Endothelial cell of umbilical vein (primary cell): ENCODE data around the gene COL23A1. TPM values are rescaled to one million over a fixed set of nuclear protein-coding genes. Genes with fewer than 3 reads are reported as not detected.
A peak's percentile ranks its signal among the peaks of the same experiment; 100 is the strongest.

Source experiments
- BruUV-seq: library from RNA; stranded (reverse); fragments of 400-500 nt; replicated peaks from 2 replicates; lab custom pipeline; 2021; lab: Mats Ljungman, UMichigan
- CTCF ChIA-PET: fragments of 300-600, 350-600 bp; sonication (Branson Sonifier 250); formaldehyde crosslinking; loops from one replicate; lab custom pipeline; 2021; ENCODE audit warnings: antibody characterized with exemption, inconsistent platforms; lab: Charles Lee
- POLR2A ChIA-PET: fragments of 300-600, 350-600 bp; sonication (Branson Sonifier 250); formaldehyde crosslinking; loops from one replicate; lab custom pipeline; 2021; ENCODE audit warnings: antibody characterized with exemption, inconsistent platforms; lab: Charles Lee
- DNase-seq: peaks from one replicate; pipeline ENCODE4 v3.0.0-alpha.2; 2011; ENCODE audit warnings: low read depth, low spot score
- FAIRE-seq: peaks from 2 replicates; lab custom pipeline; 2011; peaks lifted over from hg19 to GRCh38; lab: Jason Lieb, UNC
- H2AFZ ChIP-seq: 2 replicates; pipeline ENCODE4 v1.6.0; 2012; ENCODE audit warnings: low read depth, low read length, control low read depth, inconsistent platforms
- H3K27ac ChIP-seq: 2 replicates; pipeline ENCODE4 v1.5.1; 2011; ENCODE audit warnings: low read depth, mild to moderate bottlenecking, control low read depth, low read length, moderate library complexity; ENCODE audit not compliant: insufficient read depth
- H3K27me3 ChIP-seq, 2 experiments: 2 replicates each; pipeline versions ENCODE4 v1.6.0 to v1.6.1; 2011; ENCODE audit warnings: low read length in 2 of 2, mixed read lengths in 1 of 2; ENCODE audit not compliant: control insufficient read depth in 2 of 2, insufficient read depth in 2 of 2
- H3K36me3 ChIP-seq, 2 experiments: 2 replicates in 1 of 2; 3 replicates in 1 of 2; pipeline ENCODE4 v1.5.1; 2011; ENCODE audit warnings: low read length in 2 of 2, mild to moderate bottlenecking in 1 of 2, moderate library complexity in 1 of 2; ENCODE audit not compliant: control insufficient read depth in 2 of 2, insufficient read depth in 2 of 2; ENCODE audit errors: extremely low read depth in 1 of 2
- H3K4me1 ChIP-seq: 3 replicates; pipeline ENCODE4 v1.5.1; 2011; ENCODE audit warnings: mild to moderate bottlenecking, low read length; ENCODE audit not compliant: control insufficient read depth, insufficient read depth; ENCODE audit errors: extremely low read depth
- H3K4me2 ChIP-seq: 2 replicates; pipeline ENCODE4 v1.6.1; 2011; ENCODE audit warnings: low read length, control low read depth, mixed read lengths; ENCODE audit not compliant: insufficient read depth
- H3K4me3 ChIP-seq, 3 experiments: fragments of 200-600 bp in 1 of 3; sonication (generic), shearing (Covaris generic) in 1 of 3; replicated peaks in 1 of 3; 2 replicates each; pipeline ENCODE4 v1.5.1; 2011 to 2016; ENCODE audit warnings: control low read depth in 3 of 3, low read length in 3 of 3, mild to moderate bottlenecking in 2 of 3, inconsistent platforms in 1 of 3, low read depth in 1 of 3, moderate library complexity in 1 of 3; ENCODE audit not compliant: insufficient read depth in 1 of 3
- H3K79me2 ChIP-seq: 2 replicates; pipeline ENCODE4 v1.6.0; 2012; ENCODE audit warnings: low read length, inconsistent platforms; ENCODE audit not compliant: control insufficient read depth, insufficient read depth
- H3K9ac ChIP-seq: replicated peaks from 2 replicates; pipeline ENCODE3; 2011; ENCODE audit warnings: low read length, control low read depth; ENCODE audit not compliant: insufficient read depth; ENCODE audit errors: extremely low read depth
- H3K9me1 ChIP-seq: replicated peaks from 3 replicates; pipeline ENCODE4 v1.6.0; 2011; ENCODE audit warnings: mild to moderate bottlenecking, low read length; ENCODE audit not compliant: control insufficient read depth, insufficient read depth; ENCODE audit errors: extremely low read depth
- H3K9me3 ChIP-seq: replicated peaks from 2 replicates; pipeline ENCODE4 v1.5.1; 2012; ENCODE audit warnings: low read length, inconsistent platforms; ENCODE audit not compliant: control insufficient read depth, insufficient read depth
- H4K20me1 ChIP-seq: replicated peaks from 2 replicates; pipeline ENCODE3; 2011; ENCODE audit warnings: mild to moderate bottlenecking, low read length; ENCODE audit not compliant: control insufficient read depth, insufficient read depth; ENCODE audit errors: extremely low read depth
- EZH2 ChIP-seq: IDR thresholded peaks from 2 replicates; pipeline ENCODE4 v1.6.1; 2012; ENCODE audit warnings: borderline replicate concordance, low read depth, mild to moderate bottlenecking, moderate library complexity, low read length, inconsistent platforms; ENCODE audit not compliant: severe bottlenecking
- FOS ChIP-seq: IDR thresholded peaks from 2 replicates; pipeline ENCODE4 v1.6.1; 2011; ENCODE audit warnings: mild to moderate bottlenecking, low read length, moderate library complexity, borderline replicate concordance; ENCODE audit not compliant: insufficient read depth
- GATA2 ChIP-seq: IDR thresholded peaks from 2 replicates; pipeline ENCODE4 v1.7.0; 2011; ENCODE audit warnings: low read depth, mild to moderate bottlenecking, moderate library complexity, mixed read lengths, low read length; ENCODE audit not compliant: insufficient read length, insufficient read depth
- JUN ChIP-seq: IDR thresholded peaks from 2 replicates; pipeline ENCODE4 v1.6.1; 2011; ENCODE audit warnings: borderline replicate concordance, low read depth; ENCODE audit not compliant: insufficient read length, insufficient read depth
- MYC ChIP-seq: IDR thresholded peaks from one replicate; pipeline ENCODE4 v1.6.1; 2011; ENCODE audit warnings: mild to moderate bottlenecking, low read depth, low read length
- POLR2A ChIP-seq: IDR thresholded peaks from 2 replicates; pipeline ENCODE4 v1.6.1; 2012; ENCODE audit warnings: low read depth, mild to moderate bottlenecking, control low read depth, low read length
- POLR2AphosphoS5 ChIP-seq: IDR thresholded peaks from 2 replicates; pipeline ENCODE4 v1.6.1; 2012; ENCODE audit warnings: low read depth, mild to moderate bottlenecking, control low read depth, low read length, moderate library complexity; ENCODE audit not compliant: insufficient read depth
- dilution Hi-C: fragments of 300-500 bp; cut with MboI; formaldehyde crosslinking; loops from one replicate; pipeline ENCODE4 v1.15.0; 2019; ENCODE audit warnings: low sequenced_read_pairs; ENCODE audit not compliant: extremely low pct_ligation_motif_present
- intact Hi-C: fragments of 100-400 bp; cut with micrococcal nuclease; formaldehyde crosslinking; loops from one replicate; pipeline ENCODE4 v1.10.0; 2022
- polyA plus RNA-seq, 4 experiments: library from polyadenylated mRNA; depleted of rRNA in 3 of 4; stranded (reverse) in 3 of 4; unstranded in 1 of 4; fragments of >200 nt; gene quantifications; 2 replicates each; pipeline versions ENCODE4 v1.2.1 to v1.2.3, GENCODE V29; 2011 to 2012; ENCODE audit warnings: missing spikeins in 1 of 4
- total RNA-seq: library from RNA; stranded (reverse); gene quantifications from 2 replicates; pipeline ENCODE4 v1.2.3, GENCODE V29; 2021
- TF ChIP-seq, protein P1 (sequence below): IDR thresholded peaks from 2 replicates; pipeline ENCODE4 v1.6.1; 2011; ENCODE audit not compliant: insufficient read depth, insufficient read length
- TF ChIP-seq, protein P2 (sequence below), 2 donors: IDR thresholded peaks; 1 replicate in 1 of 2; 2 replicates in 1 of 2; pipeline ENCODE4 v1.5.1; 2011; ENCODE audit warnings: low read length in 2 of 2, mild to moderate bottlenecking in 2 of 2, moderate library complexity in 2 of 2, control low read depth in 1 of 2, inconsistent platforms in 1 of 2, low read depth in 1 of 2; ENCODE audit not compliant: insufficient read depth in 1 of 2; ENCODE audit errors: extremely low read depth in 1 of 2

Gene COL23A1
- total and polyA plus RNA-seq, 2 donors (not counting 3 experiments of a cell fraction or from before 2014, with no cell fraction given): not detected

DNA sequence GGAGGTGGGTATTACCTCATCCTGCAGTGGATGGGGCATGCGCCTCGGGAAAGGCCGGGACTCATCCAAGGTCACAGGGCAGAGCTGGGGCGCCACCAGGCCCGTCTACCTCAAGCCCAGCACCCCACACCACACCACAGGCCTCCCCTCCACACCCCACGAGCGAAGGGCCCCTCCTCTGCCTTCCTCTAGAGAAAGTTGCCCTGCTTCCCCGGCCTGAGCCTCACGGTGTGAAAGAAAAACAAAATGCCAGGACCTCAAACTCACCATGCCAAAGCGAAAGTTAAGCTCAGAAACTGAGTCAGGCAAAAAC, 161.1 kb downstream of the COL23A1 start:
- H3K79me2 ChIP-seq: no peaks in the 10 kb centered on the region
- no peaks in the 10 kb centered on the region for H3K9me1 ChIP-seq
- H3K36me3 ChIP-seq: no peaks in the 10 kb centered on the region
- peak overlapping the region; percentile 42 for H2AFZ ChIP-seq
- no TSS peak for BruUV-seq
- DNase-seq: no peak
- no peaks in the 10 kb centered on the region for H4K20me1 ChIP-seq
- dilution Hi-C loops (no loop called here), intact Hi-C loops (no loop called here)
- ChIA-PET POLR2A (no interaction called here), CTCF (no interaction called here)
- H3K9me3 ChIP-seq: no peaks in the 10 kb centered on the region
- no peaks in the 10 kb centered on the region for H3K4me1 ChIP-seq
- no peak overlapping the region for H3K4me2 ChIP-seq
- no peaks in the 10 kb centered on the region for H3K27me3 ChIP-seq
- H3K4me3 ChIP-seq: no peak overlapping the region
- FAIRE-seq: no peak
- H3K9ac ChIP-seq: no peak overlapping the region
- H3K27ac ChIP-seq: no peak overlapping the region
- TF ChIP-seq JUN: no peak
- TF ChIP-seq POLR2A: no peak
- TF ChIP-seq GATA2: no peak

DNA sequence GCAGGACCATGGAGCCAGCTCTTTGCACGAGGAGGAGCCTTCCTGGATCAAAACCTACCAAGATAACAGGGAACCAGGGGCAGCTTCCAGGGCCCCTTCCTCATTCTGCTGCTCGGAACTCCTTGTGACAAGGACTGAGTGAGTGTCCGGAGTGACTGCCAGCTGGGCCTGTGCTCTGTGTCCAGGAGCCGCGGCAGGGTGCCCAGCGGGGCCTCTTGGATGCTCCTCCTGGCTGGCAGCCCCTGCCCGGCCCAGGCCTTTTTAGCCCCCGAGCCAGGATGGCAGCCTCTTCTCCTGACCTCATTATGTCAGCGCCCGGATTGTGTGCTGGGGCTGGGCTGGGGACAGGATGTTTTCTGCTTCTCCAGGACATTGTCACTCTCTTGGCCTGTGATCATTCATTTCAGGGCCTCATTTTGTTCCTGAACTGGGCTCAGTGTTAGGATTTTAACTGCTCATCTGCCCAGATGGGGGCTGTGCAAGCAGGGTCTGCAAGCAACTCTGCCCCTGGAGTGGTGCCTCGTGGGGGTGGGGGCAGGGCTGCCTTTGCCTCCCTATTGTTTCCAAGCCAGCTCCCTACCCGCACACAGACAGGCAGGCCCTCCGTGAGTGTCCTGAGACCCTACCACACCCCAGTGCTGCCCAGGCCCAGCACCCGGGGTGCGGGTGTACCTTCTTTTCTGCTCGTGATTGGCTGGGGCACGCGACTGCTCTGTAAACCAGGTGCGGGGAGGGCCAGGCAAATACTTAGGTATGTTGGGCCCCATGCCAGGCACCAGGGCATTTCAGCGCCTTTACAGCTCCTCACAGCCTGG, 161.6 kb downstream of the COL23A1 start:
- CTCF ChIA-PET: no interaction called here
- H3K9me3 ChIP-seq: no peaks in the 10 kb centered on the region
- DNase-seq (no peak), FAIRE-seq (no peak)
- H3K9me1 ChIP-seq: no peaks in the 10 kb centered on the region
- dilution Hi-C loops: no loop called here
- H2AFZ ChIP-seq: no peak overlapping the region
- intact Hi-C loops: no loop called here
- H3K36me3 ChIP-seq: no peaks in the 10 kb centered on the region
- no peak overlapping the region for H3K4me2 ChIP-seq
- H3K9ac ChIP-seq: no peak overlapping the region
- no peak for TF ChIP-seq POLR2A
- TF ChIP-seq FOS: no peak
- no peak for TF ChIP-seq GATA2
- TF ChIP-seq, protein P1, sequence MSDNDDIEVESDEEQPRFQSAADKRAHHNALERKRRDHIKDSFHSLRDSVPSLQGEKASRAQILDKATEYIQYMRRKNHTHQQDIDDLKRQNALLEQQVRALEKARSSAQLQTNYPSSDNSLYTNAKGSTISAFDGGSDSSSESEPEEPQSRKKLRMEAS: no peak
- TF ChIP-seq, protein P2, sequence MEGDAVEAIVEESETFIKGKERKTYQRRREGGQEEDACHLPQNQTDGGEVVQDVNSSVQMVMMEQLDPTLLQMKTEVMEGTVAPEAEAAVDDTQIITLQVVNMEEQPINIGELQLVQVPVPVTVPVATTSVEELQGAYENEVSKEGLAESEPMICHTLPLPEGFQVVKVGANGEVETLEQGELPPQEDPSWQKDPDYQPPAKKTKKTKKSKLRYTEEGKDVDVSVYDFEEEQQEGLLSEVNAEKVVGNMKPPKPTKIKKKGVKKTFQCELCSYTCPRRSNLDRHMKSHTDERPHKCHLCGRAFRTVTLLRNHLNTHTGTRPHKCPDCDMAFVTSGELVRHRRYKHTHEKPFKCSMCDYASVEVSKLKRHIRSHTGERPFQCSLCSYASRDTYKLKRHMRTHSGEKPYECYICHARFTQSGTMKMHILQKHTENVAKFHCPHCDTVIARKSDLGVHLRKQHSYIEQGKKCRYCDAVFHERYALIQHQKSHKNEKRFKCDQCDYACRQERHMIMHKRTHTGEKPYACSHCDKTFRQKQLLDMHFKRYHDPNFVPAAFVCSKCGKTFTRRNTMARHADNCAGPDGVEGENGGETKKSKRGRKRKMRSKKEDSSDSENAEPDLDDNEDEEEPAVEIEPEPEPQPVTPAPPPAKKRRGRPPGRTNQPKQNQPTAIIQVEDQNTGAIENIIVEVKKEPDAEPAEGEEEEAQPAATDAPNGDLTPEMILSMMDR (IDR thresholded peaks at IDR 0.05; ENCODE audit: extremely low read depth in 1 of 2, insufficient read depth in 1 of 2, low read depth in 1 of 2, low read length in 2 of 2): no peak
- no peak for TF ChIP-seq MYC
- TF ChIP-seq JUN: no peak
- no peak for TF ChIP-seq EZH2
- no peak for TF ChIP-seq POLR2AphosphoS5
- POLR2A ChIA-PET: no interaction called here
- no peaks in the 10 kb centered on the region for H4K20me1 ChIP-seq
- H3K27me3 ChIP-seq: no peaks in the 10 kb centered on the region
- no TSS peak for BruUV-seq
- no peak overlapping the region for H3K27ac ChIP-seq
- no peak overlapping the region for H3K4me3 ChIP-seq
- H3K79me2 ChIP-seq: no peaks in the 10 kb centered on the region
- no peaks in the 10 kb centered on the region for H3K4me1 ChIP-seq
